Right lung (tissue), 10 donors: ENCODE measurements around the gene CYB5A. TPM values are rescaled to one million over a fixed set of nuclear protein-coding genes. Genes with fewer than 3 reads are reported as not detected.
"Not testable (repeated sequence)": the region's sequence is repeated elsewhere in the genome, so short reads cannot be mapped to it uniquely, and the experiment has no call there.

ENCODE experiments used
- DNase-seq, 2 donors: peaks; one replicate each; pipeline ENCODE4 v3.0.0-alpha.2; 2013
- long read RNA-seq, 8 donors: transcript quantifications; one replicate each; lab custom pipeline, GENCODE V29; 2026
- polyA plus RNA-seq, 5 donors: library from polyadenylated mRNA; unstranded; fragments of 120-200 nt; gene quantifications; one replicate each; pipeline versions ENCODE4 v1.2.1 to v1.2.3, GENCODE V29; 2013; ENCODE audit warnings: inconsistent platforms in 1 of 5, low replicate concordance in 1 of 5; ENCODE audit not compliant: insufficient read length in 5 of 5, insufficient read depth in 1 of 5

The CYB5A gene
- 100 to 1,000 TPM; 253 to 285 (median 268) TPM for polyA plus RNA-seq
- long read RNA-seq, donor 1, transcript CYB5A-206 (3 exons, 1,173 nt), result minor isoform, 8 of 483 reads
- long read RNA-seq, donor 1, transcript CYB5A-202 (5 exons, 3,283 nt), result major isoform, 334 of 483 reads
- long read RNA-seq, donor 1, partial matches to known transcripts, result 70 of 483 reads
- long read RNA-seq, donor 1, other reads (novel, unspliced or antisense), result 67 of 483 reads
- long read RNA-seq, donor 2, transcript CYB5A-202 (5 exons, 3,283 nt), result major isoform, 168 of 202 reads
- long read RNA-seq, donor 2, partial matches to known transcripts, result 10 of 202 reads
- long read RNA-seq, donor 2, other reads (novel, unspliced or antisense), result 23 of 202 reads
- long read RNA-seq, donor 3, transcript CYB5A-202 (5 exons, 3,283 nt), result major isoform, 212 of 298 reads
- long read RNA-seq, donor 3, transcript CYB5A-206 (3 exons, 1,173 nt), result minor isoform, 6 of 298 reads
- long read RNA-seq, donor 3, partial matches to known transcripts, result 53 of 298 reads
- long read RNA-seq, donor 3, other reads (novel, unspliced or antisense), result 26 of 298 reads
- long read RNA-seq, donor 4, transcript CYB5A-202 (5 exons, 3,283 nt), result major isoform, 145 of 175 reads
- long read RNA-seq, donor 4, partial matches to known transcripts, result 12 of 175 reads
- long read RNA-seq, donor 4, other reads (novel, unspliced or antisense), result 15 of 175 reads
- long read RNA-seq, donor 5, transcript CYB5A-202 (5 exons, 3,283 nt), result major isoform, 313 of 412 reads
- long read RNA-seq, donor 5, partial matches to known transcripts, result 42 of 412 reads
- long read RNA-seq, donor 5, other reads (novel, unspliced or antisense), result 54 of 412 reads
- long read RNA-seq, donor 6, full-length matches to known transcripts, result 345 of 418 reads
- long read RNA-seq, donor 6, partial matches to known transcripts, result 33 of 418 reads
- long read RNA-seq, donor 6, other reads (novel, unspliced or antisense), result 40 of 418 reads
- long read RNA-seq, donor 7, full-length matches to known transcripts, result 267 of 326 reads
- long read RNA-seq, donor 7, partial matches to known transcripts, result 27 of 326 reads
- long read RNA-seq, donor 7, other reads (novel, unspliced or antisense), result 32 of 326 reads
- long read RNA-seq, donor 8, transcript CYB5A-202 (5 exons, 3,283 nt), result major isoform, 73 of 92 reads
- long read RNA-seq, donor 8, partial matches to known transcripts, result 0 of 92 reads
- long read RNA-seq, donor 8, other reads (novel, unspliced or antisense), result 18 of 92 reads

GRCh38 chr18:74291771-74292540 lies at the start of gene CYB5A:
CYB5A (minus strand) TSS chr18:74291963; CDS start chr18:74291875, 88 bp downstream.
- peak; percentile 98 for DNase-seq

- DNase-seq, result no peak
These were observed 46.1 kb upstream of the CYB5A start for GRCh38 chr18:74337912-74338309.

GRCh38 chr18:74337155-74337911 lies 45.6 kb upstream of the CYB5A start:
- DNase-seq, result no peak

- no peak for DNase-seq
These were observed 44.9 kb upstream of the CYB5A start for GRCh38 chr18:74336656-74337055.

- no peak for DNase-seq
These were observed 42.6 kb upstream of the CYB5A start for GRCh38 chr18:74334242-74334893.

GRCh38 chr18:74333091-74333490 lies 41.3 kb upstream of the CYB5A start:
- no peak for DNase-seq

- DNase-seq, result no peak
These were observed 39.6 kb upstream of the CYB5A start for GRCh38 chr18:74331404-74331803.

GRCh38 chr18:74329688-74330205 lies 38.0 kb upstream of the CYB5A start:
- no peak for DNase-seq

- DNase-seq, result no peak
These were observed 36.4 kb upstream of the CYB5A start for GRCh38 chr18:74328206-74328605.

- DNase-seq, result not testable (repeated sequence)
These were observed 35.0 kb upstream of the CYB5A start for GRCh38 chr18:74326791-74327190.

GRCh38 chr18:74326231-74326630 lies 34.5 kb upstream of the CYB5A start:
- no peak for DNase-seq

GRCh38 chr18:74316257-74317170 lies 24.8 kb upstream of the CYB5A start:
- no peak for DNase-seq

- no peak for DNase-seq
These were observed 23.9 kb upstream of the CYB5A start, which contains the start of gene C18orf63 for GRCh38 chr18:74315464-74316256. C18orf63 (plus strand) TSS chr18:74315839; CDS start chr18:74317866, 2,027 bp downstream.

- DNase-seq, result no peak
These were observed 23.1 kb upstream of the CYB5A start for GRCh38 chr18:74314759-74315463.

GRCh38 chr18:74311000-74311399 lies 19.2 kb upstream of the CYB5A start:
- no peak for DNase-seq

- no peak for DNase-seq
These were observed 18.6 kb upstream of the CYB5A start for GRCh38 chr18:74310411-74310810.

GRCh38 chr18:74303936-74304335 lies 12.2 kb upstream of the CYB5A start:
- no peak for DNase-seq
